ENCODE data around the gene CCP110.

DNA sequence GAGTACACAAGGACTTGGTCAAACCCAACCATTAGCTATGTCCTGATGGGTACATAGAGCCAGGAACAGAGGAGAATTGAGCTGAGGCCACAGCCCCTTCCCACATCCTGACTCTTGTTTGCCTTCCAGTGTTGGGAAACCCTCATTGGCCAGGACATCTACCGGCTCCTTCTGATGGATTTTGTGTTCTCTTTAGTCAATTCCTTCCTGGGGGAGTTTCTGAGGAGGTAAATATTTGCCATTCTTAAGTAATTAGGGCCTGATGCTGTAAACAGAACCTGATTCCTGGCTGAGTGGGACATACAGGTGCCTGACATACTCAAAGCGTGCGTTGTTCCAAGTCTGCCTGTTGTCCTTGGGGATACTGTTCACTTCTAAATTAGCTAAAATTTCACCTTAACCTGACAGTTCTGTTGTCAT is 44.4 kb upstream of the CCP110 start:
- TF ChIP-seq, protein P1, sequence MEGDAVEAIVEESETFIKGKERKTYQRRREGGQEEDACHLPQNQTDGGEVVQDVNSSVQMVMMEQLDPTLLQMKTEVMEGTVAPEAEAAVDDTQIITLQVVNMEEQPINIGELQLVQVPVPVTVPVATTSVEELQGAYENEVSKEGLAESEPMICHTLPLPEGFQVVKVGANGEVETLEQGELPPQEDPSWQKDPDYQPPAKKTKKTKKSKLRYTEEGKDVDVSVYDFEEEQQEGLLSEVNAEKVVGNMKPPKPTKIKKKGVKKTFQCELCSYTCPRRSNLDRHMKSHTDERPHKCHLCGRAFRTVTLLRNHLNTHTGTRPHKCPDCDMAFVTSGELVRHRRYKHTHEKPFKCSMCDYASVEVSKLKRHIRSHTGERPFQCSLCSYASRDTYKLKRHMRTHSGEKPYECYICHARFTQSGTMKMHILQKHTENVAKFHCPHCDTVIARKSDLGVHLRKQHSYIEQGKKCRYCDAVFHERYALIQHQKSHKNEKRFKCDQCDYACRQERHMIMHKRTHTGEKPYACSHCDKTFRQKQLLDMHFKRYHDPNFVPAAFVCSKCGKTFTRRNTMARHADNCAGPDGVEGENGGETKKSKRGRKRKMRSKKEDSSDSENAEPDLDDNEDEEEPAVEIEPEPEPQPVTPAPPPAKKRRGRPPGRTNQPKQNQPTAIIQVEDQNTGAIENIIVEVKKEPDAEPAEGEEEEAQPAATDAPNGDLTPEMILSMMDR (IDR thresholded peaks at IDR 0.05): no peak
- TF ChIP-seq POLR2A (IDR thresholded peaks at IDR 0.05): no peak
- no peak for TF ChIP-seq EP300 (IDR thresholded peaks at IDR 0.05)
- TF ChIP-seq POLR2AphosphoS5 (IDR thresholded peaks at IDR 0.05): no peak

Measured in suprapubic skin (tissue), 4 donors.